PC-3 (cell line): Measurements from ENCODE around the gene MSI2.

Experiments
- CTCF ChIP-seq: fragments of 300-600 bp; sonication (generic); conservative IDR thresholded peaks from 2 replicates; pipeline ENCODE4 v1.5.1; 2017; ENCODE audit warnings: antibody characterized with exemption, low read depth, mild to moderate bottlenecking, low read length
- EZH2 ChIP-seq: fragments of 300-600 bp; sonication (generic); IDR thresholded peaks from one replicate; pipeline ENCODE4 v1.6.1; 2017; ENCODE audit warnings: antibody characterized with exemption, mild to moderate bottlenecking, low read length; ENCODE audit not compliant: unreplicated experiment
- EZH2phosphoT487 ChIP-seq: fragments of 300-600 bp; sonication (generic); IDR thresholded peaks from 2 replicates; pipeline ENCODE4 v1.6.1; 2018; ENCODE audit warnings: mild to moderate bottlenecking, antibody characterized with exemption, low read length, borderline replicate concordance

GRCh38 chr17:57555636-57556175 lies 299.4 kb downstream of the MSI2 start:
- no peak for TF ChIP-seq CTCF
- TF ChIP-seq EZH2: no peak
- no peak for TF ChIP-seq EZH2phosphoT487
